NCI-H128 (cell line): ENCODE results near the gene WNT7A.

ENCODE experiments used
- DNase-seq: peaks from one replicate; lab custom pipeline; 2025; ENCODE audit not compliant: unreplicated experiment; lab: John Stamatoyannopoulos, UW

WNT7A gene

GRCh38 chr3:13776253-13777050 is 103.4 kb downstream of the WNT7A start:
- DNase-seq = no peak

GRCh38 chr3:13772885-13773745 is 106.8 kb downstream of the WNT7A start:
- DNase-seq = no peak

GRCh38 chr3:13772321-13772745 is 107.5 kb downstream of the WNT7A start:
- no peak for DNase-seq

GRCh38 chr3:13771496-13771895 is 108.4 kb downstream of the WNT7A start:
- no peak for DNase-seq

GRCh38 chr3:13770170-13771169 is 109.4 kb downstream of the WNT7A start:
- DNase-seq = no peak

- DNase-seq = no peak
Observed at GRCh38 chr3:13769422-13769821, 110.4 kb downstream of the WNT7A start.

- no peak for DNase-seq
Observed at GRCh38 chr3:13768453-13768852, 111.4 kb downstream of the WNT7A start.

- DNase-seq = no peak
Observed at GRCh38 chr3:13767896-13768295, 112.0 kb downstream of the WNT7A start.

GRCh38 chr3:13767030-13767429 is 112.8 kb downstream of the WNT7A start:
- DNase-seq = no peak
